GM13976 (cell line): Measurements from ENCODE around the gene PRKAG2.

Experiments used
- DNase-seq: peaks from one replicate; pipeline ENCODE4 v3.0.0; 2012; ENCODE audit warnings: low spot score
- in situ Hi-C: fragments of 300-500 bp; cut with MboI; formaldehyde crosslinking; loops from one replicate; pipeline ENCODE4 v1.12.0; 2022; ENCODE audit warnings: low sequenced_read_pairs, mixed read lengths, inconsistent platforms; ENCODE audit not compliant: unreplicated experiment
- TF ChIP-seq, protein P1 (sequence below): IDR thresholded peaks from 2 replicates; pipeline ENCODE4 v1.5.1; 2012; ENCODE audit warnings: borderline replicate concordance, mild to moderate bottlenecking; ENCODE audit not compliant: insufficient read depth; ENCODE audit errors: extremely low read depth, missing control alignments, control extremely low read depth

PRKAG2 gene

DNA sequence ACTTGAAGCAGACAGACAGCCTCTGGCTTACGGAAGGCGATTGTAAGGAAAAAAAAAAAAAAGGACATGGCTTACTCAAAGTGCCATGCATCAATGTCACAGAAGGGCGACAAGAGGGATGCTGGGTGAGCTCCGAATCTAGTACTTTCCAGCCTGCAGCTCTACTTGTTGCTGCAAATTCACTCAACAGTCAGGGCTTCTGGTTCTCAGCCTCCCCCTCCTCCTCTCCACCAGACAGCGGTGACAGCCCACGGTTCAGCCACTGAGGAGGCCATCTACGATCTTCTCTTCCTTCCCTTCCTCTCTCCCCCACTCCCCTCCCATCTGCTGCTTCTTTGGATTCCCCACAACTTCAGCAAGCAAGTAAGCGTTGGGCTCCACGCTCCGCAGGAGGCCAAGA lies 63.5 kb downstream of the PRKAG2 start:
- TF ChIP-seq, protein P1, sequence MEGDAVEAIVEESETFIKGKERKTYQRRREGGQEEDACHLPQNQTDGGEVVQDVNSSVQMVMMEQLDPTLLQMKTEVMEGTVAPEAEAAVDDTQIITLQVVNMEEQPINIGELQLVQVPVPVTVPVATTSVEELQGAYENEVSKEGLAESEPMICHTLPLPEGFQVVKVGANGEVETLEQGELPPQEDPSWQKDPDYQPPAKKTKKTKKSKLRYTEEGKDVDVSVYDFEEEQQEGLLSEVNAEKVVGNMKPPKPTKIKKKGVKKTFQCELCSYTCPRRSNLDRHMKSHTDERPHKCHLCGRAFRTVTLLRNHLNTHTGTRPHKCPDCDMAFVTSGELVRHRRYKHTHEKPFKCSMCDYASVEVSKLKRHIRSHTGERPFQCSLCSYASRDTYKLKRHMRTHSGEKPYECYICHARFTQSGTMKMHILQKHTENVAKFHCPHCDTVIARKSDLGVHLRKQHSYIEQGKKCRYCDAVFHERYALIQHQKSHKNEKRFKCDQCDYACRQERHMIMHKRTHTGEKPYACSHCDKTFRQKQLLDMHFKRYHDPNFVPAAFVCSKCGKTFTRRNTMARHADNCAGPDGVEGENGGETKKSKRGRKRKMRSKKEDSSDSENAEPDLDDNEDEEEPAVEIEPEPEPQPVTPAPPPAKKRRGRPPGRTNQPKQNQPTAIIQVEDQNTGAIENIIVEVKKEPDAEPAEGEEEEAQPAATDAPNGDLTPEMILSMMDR = no peak
- no peak for DNase-seq
- in situ Hi-C loops = no loop called here

DNA sequence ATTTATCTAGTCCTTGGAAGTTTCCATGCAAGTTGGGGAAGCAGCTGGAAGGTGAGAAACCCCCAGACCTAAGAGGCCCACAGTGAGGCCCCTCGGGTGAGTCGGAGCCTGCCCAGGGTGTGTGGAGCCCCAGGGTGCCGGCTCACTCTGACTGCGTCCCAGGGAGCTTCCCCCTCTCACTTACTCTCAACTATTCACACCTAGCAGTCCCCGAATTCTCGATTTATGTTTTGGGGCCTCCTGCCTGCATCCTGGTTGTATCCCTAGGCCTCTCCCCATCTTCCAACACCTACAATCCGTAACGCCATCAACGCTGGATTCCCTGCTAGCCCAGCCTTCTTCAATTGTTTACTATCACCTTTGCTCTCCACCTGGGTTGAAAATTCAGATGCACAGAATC lies 63.9 kb downstream of the PRKAG2 start:
- DNase-seq = no peak
- in situ Hi-C loops = no loop called here
- TF ChIP-seq, protein P1 = no peak

DNA sequence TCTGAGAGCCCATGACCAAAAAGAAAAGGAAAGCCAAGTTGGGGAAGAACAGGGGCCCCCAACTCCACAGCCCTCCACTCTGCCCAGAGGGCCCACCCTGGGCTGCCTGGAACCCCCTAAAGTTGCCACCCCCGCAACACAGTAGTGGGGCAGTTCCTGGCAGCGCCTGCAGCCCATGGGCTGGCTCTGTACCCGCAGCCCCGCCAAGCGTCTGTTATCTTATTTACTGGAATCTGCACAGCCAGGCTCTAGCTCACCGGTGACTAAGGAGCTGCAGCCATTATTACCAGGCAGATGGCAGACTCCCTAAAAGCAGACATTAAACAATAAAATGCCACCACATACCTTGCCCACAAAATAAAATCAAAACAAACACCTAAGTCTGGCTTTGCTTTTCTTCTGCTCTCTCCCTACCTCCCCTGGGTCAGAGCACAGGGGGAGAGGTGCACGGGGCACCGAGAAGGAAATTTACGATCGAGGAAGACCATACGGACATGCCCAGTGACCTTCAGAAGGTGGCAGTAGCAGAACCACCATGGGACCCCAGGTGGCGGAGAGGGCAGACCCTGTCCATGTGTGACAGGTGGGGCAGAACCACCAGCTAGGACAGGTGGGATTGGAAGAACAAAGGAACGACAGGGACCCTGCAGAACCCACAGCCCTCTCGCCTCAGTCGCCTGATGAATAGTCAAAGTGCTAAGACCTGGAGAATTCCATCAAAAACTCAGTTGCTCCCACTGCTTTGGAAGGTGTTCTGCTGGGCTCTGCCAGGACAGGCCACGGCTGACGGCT lies 66.3 kb downstream of the PRKAG2 start:
- TF ChIP-seq, protein P1 = no peak
- DNase-seq = no peak
- in situ Hi-C loops = no loop called here

DNA sequence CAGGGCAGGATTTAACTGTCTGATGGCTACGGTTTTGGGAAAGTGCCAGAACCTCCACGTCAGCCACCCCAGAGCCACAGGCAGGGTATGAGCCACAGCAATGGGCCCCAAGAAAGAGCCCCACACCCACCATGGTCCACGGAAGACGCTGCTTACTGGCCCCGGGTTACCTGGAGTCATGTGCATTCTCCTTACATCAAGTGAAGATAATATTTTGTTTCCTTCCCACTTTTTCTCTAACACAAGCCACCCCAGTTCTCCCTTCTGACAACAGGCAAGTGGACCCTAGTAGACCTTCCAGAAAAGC lies 67.1 kb downstream of the PRKAG2 start:
- DNase-seq = no peak
- in situ Hi-C loops = no loop called here
- TF ChIP-seq, protein P1 = no peak

DNA sequence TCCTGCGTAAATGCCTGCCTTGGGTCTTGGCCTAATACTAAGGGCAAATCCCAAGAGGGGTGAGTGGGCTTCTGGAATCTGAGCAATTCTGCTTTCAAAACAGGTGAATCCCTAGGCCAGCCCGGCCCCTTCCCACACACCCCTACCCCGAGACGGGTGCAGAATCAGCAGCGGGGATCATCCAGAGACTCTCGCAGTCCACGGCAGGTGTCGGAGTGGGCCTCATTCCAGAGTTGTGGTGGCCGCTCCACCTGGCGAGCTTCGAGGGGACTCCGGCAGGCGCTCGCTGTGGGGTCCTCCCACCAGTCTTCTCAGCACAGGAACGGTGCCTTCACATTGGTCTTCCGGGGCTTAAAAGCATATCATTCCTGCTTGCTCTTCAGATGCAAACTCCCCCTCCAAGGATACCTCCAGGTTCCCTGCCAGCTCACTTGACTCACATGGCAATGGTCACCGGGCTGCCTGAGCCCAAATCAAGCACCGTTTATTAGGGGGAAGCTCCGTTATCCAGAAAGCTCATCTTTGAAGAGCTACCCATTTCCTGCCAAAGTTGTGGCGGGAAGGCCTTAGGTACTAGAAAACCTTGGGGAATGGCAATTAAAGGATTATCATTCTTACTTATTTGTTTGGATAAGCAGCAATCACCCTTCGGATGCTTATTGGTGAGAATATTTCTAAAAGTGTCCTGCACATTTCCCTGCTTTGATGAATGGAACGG lies 67.6 kb downstream of the PRKAG2 start:
- TF ChIP-seq, protein P1 = no peak
- no peak for DNase-seq
- in situ Hi-C loops = no loop called here

DNA sequence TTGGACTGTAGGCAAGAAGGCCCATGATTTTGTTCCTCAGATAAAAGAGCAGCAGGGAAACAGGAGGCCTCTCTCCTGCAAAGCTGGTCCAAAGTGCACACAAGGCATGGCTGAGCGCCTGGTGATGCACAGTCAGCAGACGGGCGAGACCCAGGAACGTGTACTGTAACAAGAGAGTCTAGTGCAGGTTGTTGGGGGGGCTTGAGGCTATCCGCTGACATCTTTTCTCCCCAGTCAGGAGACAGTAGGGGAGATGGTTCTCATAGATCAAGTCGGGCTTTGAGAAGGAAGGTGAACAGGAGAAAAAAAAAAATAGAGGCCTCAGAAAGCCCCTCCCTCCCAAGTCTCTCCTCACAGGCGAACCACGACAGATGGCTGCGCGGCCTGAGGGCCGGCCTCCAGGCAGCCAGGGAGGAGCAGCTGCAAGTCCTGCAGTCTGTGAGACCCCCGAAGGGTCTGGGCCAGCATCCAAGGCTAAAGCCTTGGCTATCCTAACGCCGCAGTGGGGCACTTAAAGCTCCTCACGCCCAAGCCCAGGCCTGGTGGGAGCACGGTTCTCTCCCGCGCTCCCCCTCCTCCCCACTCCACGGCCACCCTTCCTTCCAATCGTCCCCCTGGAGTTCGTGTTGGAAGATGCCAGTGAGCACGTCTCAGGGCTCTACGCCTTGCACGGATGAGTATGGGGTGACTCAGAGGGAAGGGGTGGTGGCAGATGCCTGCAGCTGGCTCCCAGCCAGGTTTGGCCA lies 68.3 kb downstream of the PRKAG2 start:
- DNase-seq = no peak
- in situ Hi-C loops = no loop called here
- TF ChIP-seq, protein P1 = no peak
